Measurements from ENCODE around the gene PDE2A.
A peak's percentile ranks its signal among the peaks of the same experiment; 100 is the strongest.

PDE2A gene

GRCh38 chr11:72589802-72590761 is 84.1 kb downstream of the PDE2A start:
- H3K4me3 ChIP-seq (ENCODE audit: low read length), result no peak overlapping the region
- peak; percentile 53 for TF ChIP-seq CTCF (IDR thresholded peaks at IDR 0.05; ENCODE audit: low read depth, low read length)
- TF ChIP-seq EZH2phosphoT487 (IDR thresholded peaks at IDR 0.05; ENCODE audit: low read depth), result no peak

DNA sequence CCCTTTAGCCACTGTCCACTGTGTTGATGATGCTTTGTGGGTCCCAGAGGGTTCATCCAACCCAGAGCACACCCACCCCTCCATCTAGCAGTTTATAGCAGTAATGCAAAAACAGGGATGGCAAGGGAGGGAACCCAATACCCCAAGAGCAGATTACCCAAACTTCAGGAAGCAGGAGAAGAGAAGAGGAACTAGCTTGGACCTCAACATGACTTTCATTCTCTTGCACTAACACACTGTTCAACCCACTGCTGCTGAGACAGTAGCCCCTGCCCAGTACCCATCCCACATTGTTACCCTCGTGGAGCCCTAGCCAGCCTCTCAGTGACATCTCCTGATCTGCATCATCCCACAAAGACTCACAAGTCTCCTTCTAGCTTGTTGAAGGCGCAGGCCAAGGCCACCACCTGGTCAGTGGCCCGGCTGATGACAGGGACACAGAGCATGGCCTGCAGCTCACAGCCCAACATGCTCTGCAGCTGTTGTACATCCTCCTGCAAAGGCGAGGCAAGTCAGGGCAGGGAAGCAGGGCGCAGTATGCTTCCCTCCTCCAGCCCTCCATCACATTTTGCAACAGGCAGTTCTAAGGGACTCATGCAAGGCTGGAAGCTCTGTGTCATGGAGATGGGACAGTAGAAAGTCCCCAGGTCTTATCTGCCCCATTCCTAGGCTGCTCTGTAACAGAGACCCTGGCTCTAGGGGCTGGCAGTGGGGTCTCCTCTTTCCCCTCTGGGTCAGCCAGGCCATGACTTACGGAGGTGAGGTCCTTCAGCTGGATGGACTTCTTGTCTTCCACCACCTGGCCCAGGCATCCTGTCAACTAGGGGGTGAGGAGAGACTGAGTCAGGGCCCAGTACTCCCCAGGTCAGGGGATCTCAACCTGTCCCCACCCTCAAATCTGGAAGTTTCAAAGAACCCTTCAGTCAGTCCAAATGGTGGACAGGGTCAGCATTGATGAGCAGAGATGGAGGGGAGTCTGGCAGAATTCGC is 85.5 kb downstream of the PDE2A start:
- no peak overlapping the region for H2AFZ ChIP-seq (ENCODE audit: low read depth, low read length)
- H3K4me3 ChIP-seq (ENCODE audit: low read length), result no peak overlapping the region
- no peaks in the 10 kb centered on the region for H4K20me1 ChIP-seq (ENCODE audit: insufficient read depth, low read length)
- H3K4me2 ChIP-seq (ENCODE audit: low read length), result no peak overlapping the region
- no peak overlapping the region for H3K27ac ChIP-seq (ENCODE audit: low read length)
- H3K4me1 ChIP-seq (ENCODE audit: low read length), result peaks cover 11% of the 10 kb centered on the region
- no peaks in the 10 kb centered on the region for H3K9me3 ChIP-seq (ENCODE audit: insufficient read depth, low read length)
- H3K9ac ChIP-seq (ENCODE audit: low read length), result no peak overlapping the region
- no peaks in the 10 kb centered on the region for H3K36me3 ChIP-seq (replicated peaks; ENCODE audit: low read depth, low read length)
- H3K27me3 ChIP-seq (ENCODE audit: low read depth, low read length), result peaks cover 45% of the 10 kb centered on the region
- no peak for TF ChIP-seq CTCF (IDR thresholded peaks at IDR 0.05; ENCODE audit: low read depth, low read length)
- no peak for TF ChIP-seq EZH2phosphoT487 (IDR thresholded peaks at IDR 0.05; ENCODE audit: low read depth)
- H3K79me2 ChIP-seq (ENCODE audit: low read length), result no peaks in the 10 kb centered on the region

More at GRCh38 chr11:72589802-72590761, 84.1 kb downstream of the PDE2A start:
- no peak overlapping the region for H3K9ac ChIP-seq (ENCODE audit: low read length)
- H2AFZ ChIP-seq (ENCODE audit: low read depth, low read length), result no peak overlapping the region
- no peaks in the 10 kb centered on the region for H3K79me2 ChIP-seq (ENCODE audit: low read length)
- no peaks in the 10 kb centered on the region for H3K36me3 ChIP-seq (replicated peaks; ENCODE audit: low read depth, low read length)
- peaks cover 57% of the 10 kb centered on the region for H3K27me3 ChIP-seq (ENCODE audit: low read depth, low read length)
- no peaks in the 10 kb centered on the region for H4K20me1 ChIP-seq (ENCODE audit: insufficient read depth, low read length)
- H3K9me3 ChIP-seq (ENCODE audit: insufficient read depth, low read length), result no peaks in the 10 kb centered on the region
- peaks cover 11% of the 10 kb centered on the region for H3K4me1 ChIP-seq (ENCODE audit: low read length)
- no peak overlapping the region for H3K4me2 ChIP-seq (ENCODE audit: low read length)
- H3K27ac ChIP-seq (ENCODE audit: low read length), result no peak overlapping the region

DNA sequence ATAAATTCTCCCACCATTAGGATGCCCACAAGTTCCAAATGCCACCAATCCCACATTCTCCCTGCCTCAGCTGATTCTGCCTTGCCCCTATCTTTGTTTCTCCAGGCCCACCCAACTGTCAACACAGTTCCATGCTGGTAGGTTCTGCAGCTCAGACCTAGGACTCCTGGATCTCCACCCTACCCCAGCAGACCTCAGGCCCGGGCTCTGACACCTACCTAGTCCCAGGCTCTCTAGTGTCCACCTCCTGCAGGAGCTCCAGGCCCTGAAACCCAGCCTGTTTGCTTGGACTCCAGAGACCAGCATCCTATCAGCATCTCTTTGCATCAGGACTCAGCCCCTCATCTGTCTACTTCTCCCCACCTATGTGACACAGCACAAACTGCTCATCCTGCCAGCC is 86.5 kb downstream of the PDE2A start:
- no peaks in the 10 kb centered on the region for H3K9me3 ChIP-seq (ENCODE audit: insufficient read depth, low read length)
- H2AFZ ChIP-seq (ENCODE audit: low read depth, low read length), result no peak overlapping the region
- H3K4me2 ChIP-seq (ENCODE audit: low read length), result no peak overlapping the region

More for the DNA sequence above, 86.5 kb downstream of the PDE2A start:
- no peaks in the 10 kb centered on the region for H3K79me2 ChIP-seq (ENCODE audit: low read length)
- H3K9ac ChIP-seq (ENCODE audit: low read length), result no peak overlapping the region
- H3K4me1 ChIP-seq (ENCODE audit: low read length), result peaks cover 11% of the 10 kb centered on the region
- no peak overlapping the region for H3K27ac ChIP-seq (ENCODE audit: low read length)
- no peaks in the 10 kb centered on the region for H3K36me3 ChIP-seq (replicated peaks; ENCODE audit: low read depth, low read length)
- H3K27me3 ChIP-seq (ENCODE audit: low read depth, low read length), result peaks cover 35% of the 10 kb centered on the region
- TF ChIP-seq EZH2phosphoT487 (IDR thresholded peaks at IDR 0.05; ENCODE audit: low read depth), result no peak
- no peak for TF ChIP-seq CTCF (IDR thresholded peaks at IDR 0.05; ENCODE audit: low read depth, low read length)
- H3K4me3 ChIP-seq (ENCODE audit: low read length), result no peak overlapping the region
- no peaks in the 10 kb centered on the region for H4K20me1 ChIP-seq (ENCODE audit: insufficient read depth, low read length)
